Measurements from ENCODE around the gene ITIH4. TPM values are rescaled to one million over a fixed set of nuclear protein-coding genes. Genes with fewer than 3 reads are reported as not detected.

ITIH4 gene
- total and polyA plus RNA-seq, 2 of the 13 experiments (the other 11 are each of a cell fraction or from before 2014, with no cell fraction given), result 2.7 to 5.3 TPM

GRCh38 chr3:52777959-52778805 is 52.3 kb downstream of the ITIH4 start (continued):
- TF ChIP-seq AKNA (CRISPR knock-in tag; IDR thresholded peaks at IDR 0.05; ENCODE audit: borderline replicate concordance) (no peak), ZNF788 (CRISPR knock-in tag; IDR thresholded peaks at IDR 0.05; ENCODE audit: borderline replicate concordance) (0 out of 2 replicates have a peak, but pooled peaks have one; percentile 14)

DNA sequence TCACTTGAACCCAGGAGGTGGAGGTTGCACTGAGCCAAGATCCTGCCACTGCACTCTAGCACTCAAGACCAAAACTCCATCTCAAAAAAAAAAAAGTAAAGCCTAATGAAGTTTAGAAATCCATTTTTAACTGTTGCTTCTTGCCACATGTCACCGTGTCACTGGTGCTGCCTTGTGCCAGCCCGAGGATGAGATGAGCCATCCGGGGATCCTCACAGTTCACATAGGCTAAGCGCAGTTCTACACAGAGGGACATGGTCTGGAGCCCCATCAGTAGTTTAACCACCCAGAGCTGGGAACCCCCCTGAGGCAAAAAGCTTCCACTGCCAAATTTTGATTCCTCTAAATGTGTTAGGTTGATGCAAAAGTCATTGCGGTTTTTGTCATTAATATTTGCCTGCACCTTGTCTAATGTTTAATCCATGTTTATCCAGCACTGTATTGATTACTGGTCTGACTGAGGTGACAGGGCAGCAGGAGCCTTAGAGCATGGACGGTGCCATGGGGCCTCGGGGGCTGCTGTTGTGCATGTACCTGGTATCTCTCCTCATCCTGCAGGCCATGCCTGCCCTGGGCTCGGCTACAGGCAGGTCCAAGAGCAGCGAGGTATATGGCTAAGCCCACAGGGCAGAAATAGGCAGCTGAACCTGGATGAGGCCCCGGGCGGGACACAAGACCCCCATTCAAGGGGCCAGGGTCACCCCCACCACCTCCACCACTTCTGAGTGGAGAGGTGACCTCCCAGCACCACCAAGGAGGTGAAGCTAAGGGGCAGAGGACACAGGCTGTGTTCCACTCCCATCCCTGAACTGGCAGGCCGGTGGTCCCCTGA is 53.1 kb downstream of the ITIH4 start, which contains the start of gene ITIH1:
ITIH1 (plus strand) TSS at position 473 of the 832 bp plus-strand sequence; CDS start at position 490, 17 bp downstream.
- H3K9ac ChIP-seq (ENCODE audit: insufficient read depth, low read depth, low read length), result peak within 1 kb of the TSS; percentile 59; the same call in 1 of the 2 replicates
- POLR2A ChIA-PET, result interaction anchor here (0.7 to 18.4 kb wide), 4 partner anchors 9 to 419 kb away, joined by 3 to 466 read pairs (median 32); partner anchors contain the start of genes GLT8D1, ITIH3 and SPCS1
- intact Hi-C loops (cut with micrococcal nuclease; ENCODE audit: unreplicated experiment) (loop anchor here (10.0 kb wide), 1 partner anchor 47 kb away; no protein-coding TSS in a partner anchor), in situ Hi-C loops (cut with HindIII; ENCODE audit: extremely low pct_ligation_motif_present, low pct_unique_long_range_greater_than_20kb) (no loop called here)
- CTCF ChIA-PET (ENCODE audit: low intra/inter-chr PET ratio, low total read pairs), result no interaction called here
- H3K9me3 ChIP-seq (ENCODE audit: low read length), result no peaks in the 10 kb centered on the region
- FAIRE-seq (no peak), DNase-seq (ENCODE audit: low spot score) (no peak), ATAC-seq (peak; percentile 5; the same call in 1 of the 3 replicates)
- peaks cover 88% of the 10 kb centered on the region for H3K4me1 ChIP-seq (ENCODE audit: insufficient read depth, low read length)
- H3K4me3 ChIP-seq (replicated peaks in 1 of 3; ENCODE audit: insufficient read depth in 1 of 3, low read depth in 2 of 3, low read length in 3 of 3), result no peak within 1 kb of the TSS
- BruUV-seq (replicated peaks), result no TSS peak
- peak within 1 kb of the TSS; percentile 27 for H3K4me2 ChIP-seq (ENCODE audit: low read depth, low read length)
- H3K36me3 ChIP-seq (replicated peaks in 1 of 2; ENCODE audit: control insufficient read depth in 1 of 2, insufficient read depth in 2 of 2, low read length in 2 of 2), result no peaks in the 10 kb centered on the region
- no peaks in the 10 kb centered on the region for H4K20me1 ChIP-seq (ENCODE audit: insufficient read depth, low read length)
- no peak within 1 kb of the TSS for H2AFZ ChIP-seq (ENCODE audit: low read length)
- peak within 1 kb of the TSS; percentile 88 for H3K27ac ChIP-seq (ENCODE audit: extremely low read length, insufficient read depth, low read length)
- 70% methylated on average over 7 of the region's 12 CpGs for WGBS (ENCODE audit: low lambda C conversion rate)
- H3K79me2 ChIP-seq (ENCODE audit: insufficient read depth, low read length), result no peaks in the 10 kb centered on the region
- no peaks in the 10 kb centered on the region for H3K27me3 ChIP-seq (ENCODE audit: control insufficient read depth in 1 of 2, insufficient read depth in 2 of 2, low read length in 2 of 2)
- TF ChIP-seq, protein P1, sequence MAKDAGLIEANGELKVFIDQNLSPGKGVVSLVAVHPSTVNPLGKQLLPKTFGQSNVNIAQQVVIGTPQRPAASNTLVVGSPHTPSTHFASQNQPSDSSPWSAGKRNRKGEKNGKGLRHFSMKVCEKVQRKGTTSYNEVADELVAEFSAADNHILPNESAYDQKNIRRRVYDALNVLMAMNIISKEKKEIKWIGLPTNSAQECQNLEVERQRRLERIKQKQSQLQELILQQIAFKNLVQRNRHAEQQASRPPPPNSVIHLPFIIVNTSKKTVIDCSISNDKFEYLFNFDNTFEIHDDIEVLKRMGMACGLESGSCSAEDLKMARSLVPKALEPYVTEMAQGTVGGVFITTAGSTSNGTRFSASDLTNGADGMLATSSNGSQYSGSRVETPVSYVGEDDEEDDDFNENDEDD (CRISPR knock-in tag; IDR thresholded peaks at IDR 0.05; ENCODE audit: borderline replicate concordance), result no peak
- TF ChIP-seq, protein P2, sequence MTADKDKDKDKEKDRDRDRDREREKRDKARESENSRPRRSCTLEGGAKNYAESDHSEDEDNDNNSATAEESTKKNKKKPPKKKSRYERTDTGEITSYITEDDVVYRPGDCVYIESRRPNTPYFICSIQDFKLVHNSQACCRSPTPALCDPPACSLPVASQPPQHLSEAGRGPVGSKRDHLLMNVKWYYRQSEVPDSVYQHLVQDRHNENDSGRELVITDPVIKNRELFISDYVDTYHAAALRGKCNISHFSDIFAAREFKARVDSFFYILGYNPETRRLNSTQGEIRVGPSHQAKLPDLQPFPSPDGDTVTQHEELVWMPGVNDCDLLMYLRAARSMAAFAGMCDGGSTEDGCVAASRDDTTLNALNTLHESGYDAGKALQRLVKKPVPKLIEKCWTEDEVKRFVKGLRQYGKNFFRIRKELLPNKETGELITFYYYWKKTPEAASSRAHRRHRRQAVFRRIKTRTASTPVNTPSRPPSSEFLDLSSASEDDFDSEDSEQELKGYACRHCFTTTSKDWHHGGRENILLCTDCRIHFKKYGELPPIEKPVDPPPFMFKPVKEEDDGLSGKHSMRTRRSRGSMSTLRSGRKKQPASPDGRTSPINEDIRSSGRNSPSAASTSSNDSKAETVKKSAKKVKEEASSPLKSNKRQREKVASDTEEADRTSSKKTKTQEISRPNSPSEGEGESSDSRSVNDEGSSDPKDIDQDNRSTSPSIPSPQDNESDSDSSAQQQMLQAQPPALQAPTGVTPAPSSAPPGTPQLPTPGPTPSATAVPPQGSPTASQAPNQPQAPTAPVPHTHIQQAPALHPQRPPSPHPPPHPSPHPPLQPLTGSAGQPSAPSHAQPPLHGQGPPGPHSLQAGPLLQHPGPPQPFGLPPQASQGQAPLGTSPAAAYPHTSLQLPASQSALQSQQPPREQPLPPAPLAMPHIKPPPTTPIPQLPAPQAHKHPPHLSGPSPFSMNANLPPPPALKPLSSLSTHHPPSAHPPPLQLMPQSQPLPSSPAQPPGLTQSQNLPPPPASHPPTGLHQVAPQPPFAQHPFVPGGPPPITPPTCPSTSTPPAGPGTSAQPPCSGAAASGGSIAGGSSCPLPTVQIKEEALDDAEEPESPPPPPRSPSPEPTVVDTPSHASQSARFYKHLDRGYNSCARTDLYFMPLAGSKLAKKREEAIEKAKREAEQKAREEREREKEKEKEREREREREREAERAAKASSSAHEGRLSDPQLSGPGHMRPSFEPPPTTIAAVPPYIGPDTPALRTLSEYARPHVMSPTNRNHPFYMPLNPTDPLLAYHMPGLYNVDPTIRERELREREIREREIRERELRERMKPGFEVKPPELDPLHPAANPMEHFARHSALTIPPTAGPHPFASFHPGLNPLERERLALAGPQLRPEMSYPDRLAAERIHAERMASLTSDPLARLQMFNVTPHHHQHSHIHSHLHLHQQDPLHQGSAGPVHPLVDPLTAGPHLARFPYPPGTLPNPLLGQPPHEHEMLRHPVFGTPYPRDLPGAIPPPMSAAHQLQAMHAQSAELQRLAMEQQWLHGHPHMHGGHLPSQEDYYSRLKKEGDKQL (CRISPR knock-in tag; IDR thresholded peaks at IDR 0.05; ENCODE audit: low read depth), result no peak
- no peak for TF ChIP-seq ZNF34 (CRISPR knock-in tag; IDR thresholded peaks at IDR 0.05; ENCODE audit: borderline replicate concordance)

Data from HepG2 (cell line).